ENCODE data around the gene SVIP. TPM values are rescaled to one million over a fixed set of nuclear protein-coding genes. Genes with fewer than 3 reads are reported as not detected.

The SVIP gene
- total RNA-seq, 1 donor from 2014 or later = 45.1 TPM

DNA sequence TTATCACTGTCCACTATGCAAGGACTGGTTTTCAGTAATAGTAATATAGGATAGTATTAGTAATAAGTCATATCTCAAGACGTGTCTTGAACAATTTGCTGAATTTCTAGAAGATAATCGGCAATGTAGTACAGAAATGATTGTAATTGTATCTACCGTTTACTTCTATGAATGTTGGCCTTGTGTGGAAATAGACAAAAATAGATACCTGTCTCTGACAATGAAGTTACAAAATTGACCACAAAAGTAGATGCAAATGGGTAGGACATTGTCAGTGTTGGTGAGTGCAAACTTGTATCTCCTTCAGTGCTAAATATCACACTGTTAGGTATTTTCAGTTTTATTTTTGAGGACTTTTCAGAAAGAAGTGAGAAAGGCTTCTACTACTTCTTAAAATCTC is 43.1 kb downstream of the SVIP start:
- Mint-ChIP-seq H3K4me1 (ENCODE audit: low read depth) (no peaks in the 10 kb centered on the region), H3K27me3 (ENCODE audit: insufficient read depth) (no peaks in the 10 kb centered on the region), H3K9me3 (no peaks in the 10 kb centered on the region), H3K36me3 (ENCODE audit: low read depth) (no peaks in the 10 kb centered on the region), H3K4me3 (no peak overlapping the region), H3K27ac (no peak overlapping the region)
- DNase-seq (ENCODE audit: low spot score) = no peak
- intact Hi-C loops (cut with micrococcal nuclease) = no loop called here

DNA sequence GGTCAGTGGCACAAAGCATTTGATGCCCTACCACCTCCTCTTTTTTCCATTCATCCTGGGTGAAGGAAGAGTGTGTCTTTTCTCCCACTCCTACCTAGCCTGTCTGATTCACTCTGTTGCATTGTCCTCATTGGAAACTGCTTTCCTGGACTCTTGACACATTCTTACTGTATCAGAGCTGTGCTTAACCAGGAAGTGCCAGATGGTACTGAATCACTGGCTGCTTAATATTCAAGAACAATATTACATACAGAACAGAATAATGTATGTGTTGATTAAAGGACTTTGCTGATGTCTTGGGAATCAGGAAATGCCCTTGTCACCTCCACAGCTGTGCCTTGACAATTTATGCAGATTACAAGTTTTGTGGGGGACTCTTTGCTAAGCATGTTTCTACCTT is 44.4 kb downstream of the SVIP start:
- Mint-ChIP-seq H3K4me3 (no peak overlapping the region), H3K27ac (no peak overlapping the region), H3K36me3 (ENCODE audit: low read depth) (no peaks in the 10 kb centered on the region), H3K9me3 (no peaks in the 10 kb centered on the region), H3K4me1 (ENCODE audit: low read depth) (peaks cover 5% of the 10 kb centered on the region), H3K27me3 (ENCODE audit: insufficient read depth) (no peaks in the 10 kb centered on the region)
- intact Hi-C loops (cut with micrococcal nuclease) = no loop called here
- no peak for DNase-seq (ENCODE audit: low spot score)

DNA sequence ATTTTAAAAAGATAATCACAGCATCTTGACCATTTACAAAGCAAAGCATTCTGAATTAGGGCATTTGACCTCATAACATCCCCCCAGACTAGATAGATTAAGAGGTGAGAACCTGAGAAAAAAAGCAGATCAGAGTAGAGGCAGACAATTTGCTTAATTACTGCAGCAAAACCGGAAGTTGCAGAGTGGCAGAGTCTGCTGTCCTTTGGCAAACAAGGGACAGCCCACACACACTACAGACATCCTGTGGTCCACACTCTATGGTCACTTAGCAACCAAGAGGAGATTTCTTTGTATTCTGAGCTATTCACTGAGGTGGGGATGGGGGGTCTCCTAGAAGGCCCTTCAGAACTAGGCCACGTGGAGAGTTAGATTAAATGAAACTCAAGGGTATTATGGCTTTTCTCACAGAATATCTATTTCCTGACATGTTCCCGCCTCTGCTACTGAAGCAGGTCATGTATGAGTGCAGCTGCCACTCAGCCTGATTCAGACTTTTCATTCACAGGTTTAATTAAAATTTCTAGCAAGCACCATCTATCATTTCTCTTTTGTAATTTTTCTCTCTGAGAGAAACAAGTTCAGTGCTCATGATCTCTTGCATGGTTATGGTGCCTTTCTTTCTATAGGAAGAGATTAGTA is 48.5 kb downstream of the SVIP start:
- DNase-seq (ENCODE audit: low spot score) = no peak
- peaks cover 5% of the 10 kb centered on the region for H3K4me1 Mint-ChIP-seq (ENCODE audit: low read depth)
- H3K4me3 Mint-ChIP-seq = no peak overlapping the region
- H3K27ac Mint-ChIP-seq = no peak overlapping the region
- no peaks in the 10 kb centered on the region for H3K9me3 Mint-ChIP-seq
- H3K36me3 Mint-ChIP-seq (ENCODE audit: low read depth) = no peaks in the 10 kb centered on the region
- H3K27me3 Mint-ChIP-seq (ENCODE audit: insufficient read depth) = no peaks in the 10 kb centered on the region
- intact Hi-C loops (cut with micrococcal nuclease) = no loop called here

DNA sequence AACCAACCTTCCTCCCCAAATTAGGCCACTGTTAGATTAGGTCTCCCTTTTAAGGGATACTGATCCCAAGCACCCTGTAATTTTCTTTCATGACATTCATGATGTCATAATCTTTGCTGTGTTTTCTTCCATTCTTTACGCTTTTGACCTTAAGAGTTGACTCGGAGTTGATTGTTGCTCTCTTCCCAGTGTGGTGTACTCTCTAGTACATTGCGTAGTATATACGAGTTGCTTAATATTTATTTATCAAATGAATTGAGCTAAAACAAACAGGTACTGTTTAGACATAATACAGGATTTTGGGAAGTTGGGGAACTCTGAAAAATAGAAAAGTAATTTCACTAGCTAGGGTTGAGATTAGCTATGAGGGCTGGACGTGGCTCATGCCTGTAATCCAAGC is 49.8 kb downstream of the SVIP start:
- H3K27me3 Mint-ChIP-seq (ENCODE audit: insufficient read depth) = no peaks in the 10 kb centered on the region
- H3K36me3 Mint-ChIP-seq (ENCODE audit: low read depth) = no peaks in the 10 kb centered on the region
- peaks cover 5% of the 10 kb centered on the region for H3K4me1 Mint-ChIP-seq (ENCODE audit: low read depth)
- no peak for DNase-seq (ENCODE audit: low spot score)
- intact Hi-C loops (cut with micrococcal nuclease) = no loop called here
- no peak overlapping the region for H3K27ac Mint-ChIP-seq
- no peaks in the 10 kb centered on the region for H3K9me3 Mint-ChIP-seq
- H3K4me3 Mint-ChIP-seq = no peak overlapping the region

DNA sequence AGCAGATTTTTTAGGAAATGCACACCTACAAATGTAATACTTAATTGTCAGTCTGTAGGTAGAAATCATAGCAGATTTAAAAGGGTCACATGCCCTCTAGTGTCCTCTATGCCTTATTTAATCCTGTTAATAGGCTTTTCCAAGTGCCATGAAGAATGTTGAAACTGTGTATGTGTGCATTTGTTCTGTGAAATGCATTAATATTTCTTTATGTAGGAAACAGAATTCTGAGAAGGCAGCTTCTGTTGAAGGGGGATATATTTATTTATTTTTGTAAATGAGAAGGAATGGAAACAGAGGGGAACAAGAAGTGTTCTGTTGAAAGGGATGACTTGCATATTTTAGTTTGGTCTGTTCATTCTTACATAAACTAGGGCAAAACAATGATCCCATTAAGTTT is 51.0 kb downstream of the SVIP start:
- Mint-ChIP-seq H3K27me3 (ENCODE audit: insufficient read depth) (no peaks in the 10 kb centered on the region), H3K9me3 (no peaks in the 10 kb centered on the region), H3K36me3 (ENCODE audit: low read depth) (no peaks in the 10 kb centered on the region), H3K27ac (no peak overlapping the region), H3K4me3 (no peak overlapping the region), H3K4me1 (ENCODE audit: low read depth) (peaks cover 5% of the 10 kb centered on the region)
- DNase-seq (ENCODE audit: low spot score) = no peak
- intact Hi-C loops (cut with micrococcal nuclease) = no loop called here

DNA sequence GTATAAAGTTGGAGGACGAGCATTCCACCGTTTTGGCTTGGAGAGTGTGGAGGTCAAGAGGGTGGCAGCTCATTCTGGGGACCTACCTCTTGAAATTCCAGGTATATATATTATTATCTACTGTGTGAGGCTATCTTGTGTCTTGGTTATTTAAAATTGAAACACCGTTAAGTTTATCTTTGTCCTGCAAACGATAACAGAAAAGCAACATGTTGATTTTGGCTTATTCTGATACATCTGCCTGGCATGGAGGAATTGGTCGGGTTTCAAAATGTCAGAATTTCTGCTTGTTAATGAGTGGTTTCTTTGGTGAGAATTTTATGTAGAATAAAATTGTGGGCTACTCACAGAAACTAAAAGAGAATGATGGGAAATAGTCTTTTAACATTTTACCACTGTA is 54.4 kb downstream of the SVIP start:
- Mint-ChIP-seq H3K4me3 (no peak overlapping the region), H3K27ac (no peak overlapping the region)
- intact Hi-C loops (cut with micrococcal nuclease) = no loop called here

DNA sequence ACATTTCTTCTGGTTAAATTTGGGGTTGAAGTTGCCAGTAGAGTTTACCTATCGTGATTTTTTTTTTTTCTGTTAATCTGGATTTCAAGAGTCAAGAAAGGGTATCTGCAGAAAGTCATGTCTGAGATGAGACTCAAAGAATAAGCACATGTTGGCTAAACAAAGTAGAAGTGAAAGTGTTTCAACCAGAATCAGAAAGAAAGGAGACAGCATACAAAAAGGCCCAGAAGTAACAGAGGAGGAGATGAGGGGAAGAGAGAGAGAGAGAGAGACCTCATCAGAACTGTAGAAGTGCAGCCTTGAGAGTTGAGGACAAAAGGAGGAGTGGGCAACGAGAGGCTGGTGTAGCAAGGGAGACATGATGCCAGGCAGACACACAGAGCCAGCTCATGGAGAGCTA is 54.9 kb downstream of the SVIP start:
- Mint-ChIP-seq H3K27ac (no peak overlapping the region), H3K36me3 (ENCODE audit: low read depth) (no peaks in the 10 kb centered on the region), H3K9me3 (no peaks in the 10 kb centered on the region), H3K4me3 (no peak overlapping the region), H3K27me3 (ENCODE audit: insufficient read depth) (no peaks in the 10 kb centered on the region), H3K4me1 (ENCODE audit: low read depth) (no peaks in the 10 kb centered on the region)
- intact Hi-C loops (cut with micrococcal nuclease) = no loop called here
- no peak for DNase-seq (ENCODE audit: low spot score)

More for the DNA sequence above, 54.4 kb downstream of the SVIP start:
- Mint-ChIP-seq H3K4me1 (ENCODE audit: low read depth) (no peaks in the 10 kb centered on the region), H3K36me3 (ENCODE audit: low read depth) (no peaks in the 10 kb centered on the region), H3K27me3 (ENCODE audit: insufficient read depth) (no peaks in the 10 kb centered on the region), H3K9me3 (no peaks in the 10 kb centered on the region)
- DNase-seq (ENCODE audit: low spot score) = no peak

DNA sequence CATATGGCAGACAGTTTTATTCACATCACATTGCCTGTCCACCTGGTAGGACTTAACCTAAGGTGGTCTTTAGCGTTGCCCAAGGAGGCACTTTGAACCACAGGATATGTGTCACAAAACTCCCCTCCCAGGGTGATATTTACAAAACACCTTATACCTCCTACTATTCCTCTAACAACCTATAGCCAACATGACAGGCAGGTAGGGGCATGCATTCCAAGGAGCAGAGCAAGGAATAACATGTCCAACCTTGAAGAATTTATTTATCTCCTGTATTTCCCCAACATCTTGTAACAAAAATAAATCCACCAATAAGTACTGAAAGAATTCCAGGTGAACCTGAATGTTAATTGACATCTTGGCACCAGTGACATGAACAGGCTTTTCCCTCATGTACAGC is 60.5 kb downstream of the SVIP start:
- Mint-ChIP-seq H3K9me3 (no peaks in the 10 kb centered on the region), H3K4me1 (ENCODE audit: low read depth) (no peaks in the 10 kb centered on the region), H3K36me3 (ENCODE audit: low read depth) (no peaks in the 10 kb centered on the region), H3K27ac (no peak overlapping the region), H3K4me3 (no peak overlapping the region), H3K27me3 (ENCODE audit: insufficient read depth) (no peaks in the 10 kb centered on the region)
- intact Hi-C loops (cut with micrococcal nuclease) = no loop called here
- no peak for DNase-seq (ENCODE audit: low spot score)

Other genes with a start within 250 kb of the SVIP start
- gene FANCF, start 204.0 kb downstream of the SVIP start, total RNA-seq = 16.9 and 19.9 TPM in 2 replicates
- gene GAS2, start 163.2 kb downstream of the SVIP start, total RNA-seq = 2.0 and 2.1 TPM in 2 replicates
- not detected in 2 replicates for gene CCDC179, start 30.7 kb upstream of the SVIP start, total RNA-seq